T-cell (primary cell): ENCODE results near the gene ZNF827. TPM values are rescaled to one million over a fixed set of nuclear protein-coding genes. Genes with fewer than 3 reads are reported as not detected.
A peak's percentile ranks its signal among the peaks of the same experiment; 100 is the strongest.

ENCODE experiments used
- ATAC-seq, 4 experiments: fragments of 200-7000 bp in 3 of 4; fragments of 150-1000 bp in 1 of 4; cut with Tn5 transposase; replicated peaks in 1 of 4; 1 replicate in 3 of 4; 2 replicates in 1 of 4; pipeline ENCODE4 v1.10.0; 2021; ENCODE audit warnings: moderate library complexity in 3 of 4, mild to moderate bottlenecking in 2 of 4, moderate number of reproducible peaks in 1 of 4
- CTCF ChIA-PET, 2 donors: fragments of 300-600 bp; sonication (Branson Sonifier 250); formaldehyde crosslinking; loops; one replicate each; lab custom pipeline; 2022; ENCODE audit warnings: antibody characterized with exemption in 2 of 2; lab: Charles Lee
- POLR2A ChIA-PET, 2 donors: fragments of 300-600 bp; sonication (Branson Sonifier 250); formaldehyde crosslinking; loops; one replicate each; lab custom pipeline; 2022; ENCODE audit warnings: antibody characterized with exemption in 2 of 2; lab: Charles Lee
- DNase-seq, 35 experiments: peaks; one replicate each; pipeline versions ENCODE4 v3.0.0 to v3.0.0-alpha.2; 2013 to 2023
- H3K27ac ChIP-seq: one replicate; pipeline ENCODE4 v1.5.1; 2013; ENCODE audit warnings: low read length
- H3K27me3 ChIP-seq, 2 experiments: replicated peaks in 1 of 2; 1 replicate in 1 of 2; 2 replicates in 1 of 2; pipeline versions ENCODE4 v1.6.1 to v1.7.0; 2013; ENCODE audit warnings: low read length in 1 of 2, mixed read lengths in 1 of 2; ENCODE audit not compliant: control insufficient read depth in 2 of 2, insufficient read depth in 2 of 2; ENCODE audit errors: extremely low read depth in 1 of 2
- H3K36me3 ChIP-seq, 2 donors: 1 replicate in 1 of 2; 2 replicates in 1 of 2; pipeline versions ENCODE4 v1.6.1 to v1.7.0; 2013; ENCODE audit warnings: low read length in 1 of 2; ENCODE audit not compliant: control insufficient read depth in 2 of 2, insufficient read depth in 1 of 2; ENCODE audit errors: extremely low read depth in 1 of 2
- H3K4me1 ChIP-seq, 2 experiments: 1 replicate in 1 of 2; 2 replicates in 1 of 2; pipeline versions ENCODE4 v1.6.1 to v1.7.0; 2013; ENCODE audit warnings: low read length in 2 of 2, mixed read lengths in 1 of 2; ENCODE audit not compliant: insufficient read depth in 2 of 2, control insufficient read depth in 1 of 2; ENCODE audit errors: extremely low read depth in 1 of 2
- H3K4me3 ChIP-seq, 2 donors: 1 replicate in 1 of 2; 2 replicates in 1 of 2; pipeline versions ENCODE4 v1.5.1 to v1.7.0; 2013; ENCODE audit warnings: mild to moderate bottlenecking in 2 of 2, low read length in 1 of 2, moderate library complexity in 1 of 2; ENCODE audit not compliant: control insufficient read depth in 1 of 2; ENCODE audit errors: extremely low read depth in 1 of 2
- H3K9me3 ChIP-seq: 2 replicates; pipeline ENCODE4 v1.7.0; 2013
- H3K27ac Mint-ChIP-seq, 2 donors: one replicate each; pipeline ENCODE4 v1.8.0; 2020 to 2021; ENCODE audit warnings: mild to moderate bottlenecking in 2 of 2, mixed read lengths in 2 of 2
- H3K27me3 Mint-ChIP-seq, 2 donors: one replicate each; pipeline ENCODE4 v1.8.0; 2021 to 2022; ENCODE audit warnings: mixed read lengths in 2 of 2
- H3K36me3 Mint-ChIP-seq: one replicate; pipeline ENCODE4 v1.8.0; 2021; ENCODE audit warnings: mixed read lengths
- H3K4me1 Mint-ChIP-seq, 3 donors: one replicate each; pipeline ENCODE4 v1.8.0; 2020 to 2022; ENCODE audit warnings: mixed read lengths in 3 of 3, mild to moderate bottlenecking in 1 of 3
- H3K4me3 Mint-ChIP-seq, 3 donors: one replicate each; pipeline ENCODE4 v1.8.0; 2020 to 2022; ENCODE audit warnings: mild to moderate bottlenecking in 3 of 3, mixed read lengths in 3 of 3, moderate library complexity in 3 of 3
- H3K9me3 Mint-ChIP-seq, 3 donors: one replicate each; pipeline ENCODE4 v1.8.0; 2020 to 2022; ENCODE audit warnings: mixed read lengths in 3 of 3
- WGBS: methylation state at CpG from one replicate; pipeline ENCODE4 v1.1.5; 2013; ENCODE audit warnings: missing lambda C conversion rate; ENCODE audit not compliant: insufficient coverage; 5-methylcytosine and 5-hydroxymethylcytosine counted together
- total RNA-seq, 35 experiments: library from RNA in 6 of 35; stranded (reverse) in 6 of 35; fragments of 120-200 nt in 1 of 35; gene quantifications; one replicate each; pipeline versions ENCODE4 v1.2.1 to v1.2.4 and lab custom pipeline; 2013 to 2026

ZNF827 gene
- total RNA-seq, 5 donors from 2014 or later (not counting 1 experiment from before 2014, with no cell fraction given) = 17.3 to 24.8 (median 18.5) TPM

- H3K4me1 Mint-ChIP-seq = no peaks in the 10 kb centered on the region
- no peak overlapping the region for H3K4me3 Mint-ChIP-seq
- H3K27me3 ChIP-seq = no peaks in the 10 kb centered on the region
- no peak overlapping the region for H3K27ac Mint-ChIP-seq
- no peak for DNase-seq
- H3K36me3 Mint-ChIP-seq = no peaks in the 10 kb centered on the region
- no peaks in the 10 kb centered on the region for H3K9me3 Mint-ChIP-seq
- ATAC-seq = no peak
- CTCF ChIA-PET = interaction anchor here in 1 of 2 donors (0.6 kb wide), 1 partner anchor 48 kb away, joined by 3 read pairs; no protein-coding TSS in a partner anchor
- H3K27me3 Mint-ChIP-seq = peaks cover 0 to 8% of the 10 kb centered on the region in 2 donors
- no peaks in the 10 kb centered on the region for H3K4me1 ChIP-seq
- no peak overlapping the region for H3K4me3 ChIP-seq
- no CpG with 5 or more reads among the region's 2 CpGs for WGBS
- H3K9me3 ChIP-seq = no peaks in the 10 kb centered on the region
- POLR2A ChIA-PET = no interaction called here
- no peaks in the 10 kb centered on the region for H3K36me3 ChIP-seq
- no peak overlapping the region for H3K27ac ChIP-seq
These were observed 21.4 kb upstream of the ZNF827 start for GRCh38 chr4:145960012-145960411.

GRCh38 chr4:145957302-145957701 is 18.7 kb upstream of the ZNF827 start:
- no peaks in the 10 kb centered on the region for H3K36me3 ChIP-seq
- H3K27me3 ChIP-seq = no peaks in the 10 kb centered on the region
- DNase-seq (no peak), ATAC-seq (no peak)
- no peaks in the 10 kb centered on the region for H3K9me3 Mint-ChIP-seq
- no peaks in the 10 kb centered on the region for H3K4me1 ChIP-seq
- H3K27me3 Mint-ChIP-seq = peaks cover 0 to 2% of the 10 kb centered on the region in 2 donors
- H3K27ac Mint-ChIP-seq = no peak overlapping the region
- H3K36me3 Mint-ChIP-seq = no peaks in the 10 kb centered on the region
- 100% methylated on average over 1 of the region's 1 CpG for WGBS
- H3K9me3 ChIP-seq = no peaks in the 10 kb centered on the region
- H3K4me3 ChIP-seq = no peak overlapping the region
- ChIA-PET CTCF (interaction anchor here in 1 of 2 donors (0.7 kb wide), 1 partner anchor 21 kb away, joined by 3 read pairs; no protein-coding TSS in a partner anchor), POLR2A (no interaction called here)
- no peak overlapping the region for H3K27ac ChIP-seq
- H3K4me1 Mint-ChIP-seq = no peaks in the 10 kb centered on the region
- H3K4me3 Mint-ChIP-seq = no peak overlapping the region

- WGBS = 58% methylated on average over 3 of the region's 3 CpGs
- CTCF ChIA-PET = interaction anchor here in 1 of 2 donors (0.5 to 1.1 kb wide), 2 partner anchors 18 to 1140 kb away, joined by 3 to 9 read pairs; no protein-coding TSS in a partner anchor
- Histone ChIP-seq H3K27ac (no peak overlapping the region), H3K9me3 (no peaks in the 10 kb centered on the region), H3K4me1 (no peaks in the 10 kb centered on the region), H3K4me3 (no peak overlapping the region), H3K36me3 (no peaks in the 10 kb centered on the region), H3K27me3 (no peaks in the 10 kb centered on the region)
- DNase-seq (peak in 19 of 35 experiments; percentile 5 to 71 (median 22)), ATAC-seq (peak in 1 of 4 experiments; percentile 42)
- Mint-ChIP-seq H3K4me1 (no peaks in the 10 kb centered on the region), H3K27ac (no peak overlapping the region), H3K36me3 (no peaks in the 10 kb centered on the region), H3K27me3 (peaks cover 0 to 2% of the 10 kb centered on the region in 2 donors), H3K4me3 (no peak overlapping the region), H3K9me3 (no peaks in the 10 kb centered on the region)
- POLR2A ChIA-PET = no interaction called here
These were observed 17.8 kb upstream of the ZNF827 start for GRCh38 chr4:145956288-145956890.

- no peaks in the 10 kb centered on the region for H3K36me3 ChIP-seq
- CTCF ChIA-PET = no interaction called here
- no peak for DNase-seq
These were observed 16.3 kb upstream of the ZNF827 start for GRCh38 chr4:145954924-145955339.

DNA sequence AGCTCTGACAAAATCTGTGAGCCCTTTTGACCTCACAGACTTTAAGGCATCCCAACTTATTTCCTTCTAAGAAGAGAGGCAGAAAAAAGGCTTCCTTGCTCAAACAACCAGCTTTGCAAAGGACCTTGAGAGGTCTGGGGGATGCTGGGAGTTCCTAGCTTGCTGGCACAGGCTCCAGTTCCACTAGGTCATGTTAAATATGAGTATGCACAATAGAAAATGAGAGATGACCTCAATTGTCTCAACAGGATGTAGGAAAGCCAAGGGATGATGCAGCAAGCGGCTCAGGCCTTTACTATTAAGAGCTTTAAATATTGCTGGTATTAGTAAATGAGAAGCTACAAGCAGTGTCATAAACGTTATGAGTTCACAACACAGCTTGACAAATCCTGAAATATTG is 13.3 kb upstream of the ZNF827 start:
- Mint-ChIP-seq H3K4me3 (no peak overlapping the region), H3K9me3 (no peaks in the 10 kb centered on the region), H3K4me1 (no peaks in the 10 kb centered on the region), H3K36me3 (no peaks in the 10 kb centered on the region), H3K27me3 (peaks cover 6 to 19% of the 10 kb centered on the region in 2 donors), H3K27ac (no peak overlapping the region)
- no peak for DNase-seq
- POLR2A ChIA-PET = interaction anchor here in 1 of 2 donors (0.5 kb wide), 1 partner anchor 94 kb away, joined by 5 read pairs; no protein-coding TSS in a partner anchor
- WGBS = 80% methylated on average over 1 of the region's 2 CpGs
- CTCF ChIA-PET = interaction anchor here (0.8 to 1.0 kb wide), 2 partner anchors 9 to 15 kb away, joined by 3 read pairs; no protein-coding TSS in a partner anchor
- H3K36me3 ChIP-seq = no peaks in the 10 kb centered on the region
- H3K27me3 ChIP-seq = no peaks in the 10 kb centered on the region
- H3K4me1 ChIP-seq = no peaks in the 10 kb centered on the region
- H3K27ac ChIP-seq = no peak overlapping the region
- no peak for ATAC-seq
- H3K4me3 ChIP-seq = no peak overlapping the region
- no peaks in the 10 kb centered on the region for H3K9me3 ChIP-seq

More at GRCh38 chr4:145954924-145955339, 16.3 kb upstream of the ZNF827 start:
- Mint-ChIP-seq H3K36me3 (no peaks in the 10 kb centered on the region), H3K27me3 (peaks cover 4 to 7% of the 10 kb centered on the region in 2 donors), H3K4me1 (no peaks in the 10 kb centered on the region), H3K9me3 (no peaks in the 10 kb centered on the region), H3K27ac (no peak overlapping the region), H3K4me3 (no peak overlapping the region)
- WGBS = 47% methylated on average over 2 of the region's 7 CpGs
- no peaks in the 10 kb centered on the region for H3K9me3 ChIP-seq
- H3K27me3 ChIP-seq = no peaks in the 10 kb centered on the region
- no peak overlapping the region for H3K27ac ChIP-seq
- POLR2A ChIA-PET = interaction anchor here in 1 of 2 donors (0.7 kb wide), 1 partner anchor 76 kb away, joined by 3 read pairs; no protein-coding TSS in a partner anchor
- H3K4me1 ChIP-seq = no peaks in the 10 kb centered on the region
- no peak for ATAC-seq
- H3K4me3 ChIP-seq = no peak overlapping the region

GRCh38 chr4:145945431-145946155 is 7.0 kb upstream of the ZNF827 start:
- no peak for ATAC-seq
- DNase-seq = no peak
- Histone ChIP-seq H3K27ac (no peak overlapping the region), H3K4me3 (no peak overlapping the region), H3K27me3 (no peaks in the 10 kb centered on the region), H3K4me1 (no peaks in the 10 kb centered on the region), H3K36me3 (no peaks in the 10 kb centered on the region), H3K9me3 (no peaks in the 10 kb centered on the region)
- WGBS = 89% methylated on average over 1 of the region's 2 CpGs
- Mint-ChIP-seq H3K4me1 (no peaks in the 10 kb centered on the region), H3K4me3 (no peak overlapping the region), H3K27ac (no peak overlapping the region), H3K36me3 (no peaks in the 10 kb centered on the region), H3K9me3 (no peaks in the 10 kb centered on the region), H3K27me3 (peaks cover 2 to 19% of the 10 kb centered on the region in 2 donors)
- ChIA-PET POLR2A (interaction anchor here in 1 of 2 donors (0.6 kb wide), 1 partner anchor 238 kb away, joined by 5 read pairs; no protein-coding TSS in a partner anchor), CTCF (interaction anchor here (1.0 to 1.1 kb wide), 2 partner anchors 9 to 15 kb away, joined by 3 read pairs; no protein-coding TSS in a partner anchor)
